Glutamatergic neuron (in vitro differentiated cells): Measurements from ENCODE around the gene DERL3. TPM values are rescaled to one million over a fixed set of nuclear protein-coding genes. Genes with fewer than 3 reads are reported as not detected.

Source experiments
- DNase-seq: peaks from one replicate; pipeline ENCODE4 v3.0.0; 2022
- H3K27ac Mint-ChIP-seq: one replicate; pipeline ENCODE4 v1.8.0; 2020; ENCODE audit warnings: mild to moderate bottlenecking, mixed read lengths, inconsistent platforms; ENCODE audit not compliant: unreplicated experiment
- H3K27me3 Mint-ChIP-seq: one replicate; pipeline ENCODE4 v1.8.0; 2020; ENCODE audit warnings: mild to moderate bottlenecking, moderate library complexity, mixed read lengths, inconsistent platforms; ENCODE audit not compliant: unreplicated experiment
- H3K36me3 Mint-ChIP-seq: one replicate; pipeline ENCODE4 v1.8.0; 2020; ENCODE audit warnings: mild to moderate bottlenecking, mixed read lengths, inconsistent platforms; ENCODE audit not compliant: unreplicated experiment
- H3K4me1 Mint-ChIP-seq: one replicate; pipeline ENCODE4 v1.8.0; 2020; ENCODE audit warnings: mild to moderate bottlenecking, low read depth, mixed read lengths, inconsistent platforms; ENCODE audit not compliant: unreplicated experiment
- H3K4me3 Mint-ChIP-seq: one replicate; pipeline ENCODE4 v1.8.0; 2020; ENCODE audit warnings: mild to moderate bottlenecking, mixed read lengths, inconsistent platforms; ENCODE audit not compliant: unreplicated experiment
- H3K9me3 Mint-ChIP-seq: one replicate; pipeline ENCODE4 v1.8.0; 2020; ENCODE audit warnings: mild to moderate bottlenecking, moderate library complexity, mixed read lengths, inconsistent platforms; ENCODE audit not compliant: unreplicated experiment
- CTCF ChIP-seq: fragments of 200-600 bp; sonication (generic); IDR thresholded peaks from one replicate; pipeline ENCODE4 v1.5.0; 2021; ENCODE audit not compliant: partially characterized antibody, unreplicated experiment
- total RNA-seq: library from RNA; stranded (reverse); fragmentation: NEBNext Ultra II Directional; extraction: Animal tissue kit (Norgen Biotek cat#: 25700); gene quantifications from one replicate; pipeline ENCODE4 v1.2.1, GENCODE V29; 2021; ENCODE audit not compliant: unreplicated experiment

The DERL3 gene
- total RNA-seq, 1 donor from 2014 or later = 1.2 TPM

- Mint-ChIP-seq H3K36me3 (peaks cover 5% of the 10 kb centered on the region), H3K27me3 (peaks cover 2% of the 10 kb centered on the region), H3K27ac (peak overlapping the region; percentile 95), H3K9me3 (peaks cover 8% of the 10 kb centered on the region), H3K4me3 (peak overlapping the region; percentile 96), H3K4me1 (peaks cover 35% of the 10 kb centered on the region)
- no peak for TF ChIP-seq CTCF
- DNase-seq = no peak
Observed at GRCh38 chr22:23787910-23788309, 50.9 kb downstream of the DERL3 start.

- peaks cover 2% of the 10 kb centered on the region for H3K27me3 Mint-ChIP-seq
- DNase-seq = no peak
- peaks cover 8% of the 10 kb centered on the region for H3K9me3 Mint-ChIP-seq
- H3K36me3 Mint-ChIP-seq = peaks cover 1% of the 10 kb centered on the region
- peaks cover 31% of the 10 kb centered on the region for H3K4me1 Mint-ChIP-seq
- H3K4me3 Mint-ChIP-seq = peak overlapping the region; percentile 96
- H3K27ac Mint-ChIP-seq = peak overlapping the region; percentile 95
- no peak for TF ChIP-seq CTCF
Observed at GRCh38 chr22:23787600-23787896, 51.3 kb downstream of the DERL3 start.

- Mint-ChIP-seq H3K4me3 (peak within 1 kb of the TSS; percentile 96), H3K27me3 (peaks cover 2% of the 10 kb centered on the region), H3K9me3 (peaks cover 8% of the 10 kb centered on the region), H3K36me3 (no peaks in the 10 kb centered on the region), H3K4me1 (peaks cover 26% of the 10 kb centered on the region), H3K27ac (peak within 1 kb of the TSS; percentile 95)
- no peak for TF ChIP-seq CTCF
- DNase-seq = peak; percentile 91
Observed at GRCh38 chr22:23786752-23787599, 51.8 kb downstream of the DERL3 start, which contains the start of gene SMARCB1. Gene SMARCB1 (plus strand): TSS chr22:23786966. CDS start chr22:23787170, 204 bp downstream.

GRCh38 chr22:23786261-23786710 is 52.5 kb downstream of the DERL3 start:
- peak; percentile 13 for DNase-seq
- Mint-ChIP-seq H3K4me3 (peak overlapping the region; percentile 84), H3K27ac (peak overlapping the region; percentile 92), H3K36me3 (no peaks in the 10 kb centered on the region), H3K9me3 (peaks cover 6% of the 10 kb centered on the region), H3K27me3 (peaks cover 4% of the 10 kb centered on the region), H3K4me1 (peaks cover 22% of the 10 kb centered on the region)
- TF ChIP-seq CTCF = no peak

Other genes starting within 250 kb of the DERL3 start
- not detected for gene DRICH1, start 206.7 kb downstream of the DERL3 start, total RNA-seq
- not detected for gene RGL4, start 148.0 kb downstream of the DERL3 start, total RNA-seq
- 9.0 TPM for gene ZNF70, start 87.9 kb downstream of the DERL3 start, total RNA-seq
- not detected for gene VPREB3, start 84.6 kb downstream of the DERL3 start, total RNA-seq
- gene C22orf15, start 76.0 kb downstream of the DERL3 start, total RNA-seq = not detected
- 35.9 TPM for gene CHCHD10, start 71.0 kb downstream of the DERL3 start, total RNA-seq
- 28.8 TPM for gene MMP11, start 66.2 kb downstream of the DERL3 start, total RNA-seq
- gene SMARCB1, start 52.0 kb downstream of the DERL3 start, total RNA-seq = 227 TPM
- 52.4 TPM for gene SLC2A11, start 18.9 kb upstream of the DERL3 start, total RNA-seq
- 581 TPM for gene MIF, start 55.4 kb upstream of the DERL3 start, total RNA-seq
- 11.9 TPM for gene GSTT2B, start 122.2 kb upstream of the DERL3 start, total RNA-seq
- 0.96 TPM for gene DDTL, start 127.9 kb upstream of the DERL3 start, total RNA-seq
- 95.9 TPM for gene DDT, start 135.4 kb upstream of the DERL3 start, total RNA-seq
- gene GSTT2, start 141.1 kb upstream of the DERL3 start, total RNA-seq = 0.76 TPM
- not detected for gene GSTT4, start 166.4 kb upstream of the DERL3 start, total RNA-seq
- 72.5 TPM for gene CABIN1, start 172.3 kb upstream of the DERL3 start, total RNA-seq